Nephron (organoid): Measurements from ENCODE around the gene ZNFX1.

Experiments
- H3K27ac Mint-ChIP-seq, 3 experiments: 2 replicates each; pipeline ENCODE4 v1.8.0; 2020; ENCODE audit warnings: mixed read lengths in 3 of 3, mild to moderate bottlenecking in 2 of 3, moderate library complexity in 1 of 3
- H3K27me3 Mint-ChIP-seq: 2 replicates; pipeline ENCODE4 v1.8.0; 2021; ENCODE audit warnings: low read depth, mild to moderate bottlenecking, moderate library complexity, mixed read lengths
- H3K36me3 Mint-ChIP-seq: 2 replicates; pipeline ENCODE4 v1.8.0; 2020; ENCODE audit warnings: low read depth, mixed read lengths
- H3K4me1 Mint-ChIP-seq: 2 replicates; pipeline ENCODE4 v1.8.0; 2020; ENCODE audit warnings: mixed read lengths
- H3K4me3 Mint-ChIP-seq, 3 experiments: 2 replicates each; pipeline ENCODE4 v1.8.0; 2020; ENCODE audit warnings: mild to moderate bottlenecking in 3 of 3, mixed read lengths in 3 of 3, moderate library complexity in 2 of 3
- H3K9me3 Mint-ChIP-seq: 2 replicates; pipeline ENCODE4 v1.8.0; 2020; ENCODE audit warnings: mixed read lengths
- CTCF ChIP-seq, 3 experiments: fragments of 200-600 bp; sonication (generic); IDR thresholded peaks; one replicate each; pipeline ENCODE4 v1.5.0; 2021; ENCODE audit warnings: antibody characterized with exemption in 3 of 3; ENCODE audit not compliant: unreplicated experiment in 3 of 3

The ZNFX1 gene

DNA sequence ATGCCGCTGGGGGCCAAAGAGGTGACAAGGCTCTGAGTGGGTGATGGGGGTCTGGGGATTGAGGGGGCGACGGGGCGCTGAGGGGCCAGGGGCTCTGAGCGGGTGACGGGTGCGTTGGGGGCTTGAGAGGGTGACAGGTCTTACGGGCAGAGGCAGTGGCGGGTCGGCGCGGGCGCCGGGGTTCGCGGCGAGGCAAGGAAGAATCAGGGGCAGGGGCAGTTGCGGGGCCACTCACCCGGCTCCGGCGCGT lies 146 bp downstream of the ZNFX1 start:
- peaks cover 39% of the 10 kb centered on the region for H3K4me1 Mint-ChIP-seq
- peak overlapping the region; percentile 86 to 94 (median 94) for H3K27ac Mint-ChIP-seq
- TF ChIP-seq CTCF (IDR thresholded peaks at IDR 0.05; ENCODE audit: unreplicated experiment in 3 of 3): no peak
- H3K36me3 Mint-ChIP-seq: peaks cover 60% of the 10 kb centered on the region
- H3K27me3 Mint-ChIP-seq: peaks cover 4% of the 10 kb centered on the region
- peak overlapping the region; percentile 87 to 93 (median 91) for H3K4me3 Mint-ChIP-seq
- peaks cover 31% of the 10 kb centered on the region for H3K9me3 Mint-ChIP-seq

DNA sequence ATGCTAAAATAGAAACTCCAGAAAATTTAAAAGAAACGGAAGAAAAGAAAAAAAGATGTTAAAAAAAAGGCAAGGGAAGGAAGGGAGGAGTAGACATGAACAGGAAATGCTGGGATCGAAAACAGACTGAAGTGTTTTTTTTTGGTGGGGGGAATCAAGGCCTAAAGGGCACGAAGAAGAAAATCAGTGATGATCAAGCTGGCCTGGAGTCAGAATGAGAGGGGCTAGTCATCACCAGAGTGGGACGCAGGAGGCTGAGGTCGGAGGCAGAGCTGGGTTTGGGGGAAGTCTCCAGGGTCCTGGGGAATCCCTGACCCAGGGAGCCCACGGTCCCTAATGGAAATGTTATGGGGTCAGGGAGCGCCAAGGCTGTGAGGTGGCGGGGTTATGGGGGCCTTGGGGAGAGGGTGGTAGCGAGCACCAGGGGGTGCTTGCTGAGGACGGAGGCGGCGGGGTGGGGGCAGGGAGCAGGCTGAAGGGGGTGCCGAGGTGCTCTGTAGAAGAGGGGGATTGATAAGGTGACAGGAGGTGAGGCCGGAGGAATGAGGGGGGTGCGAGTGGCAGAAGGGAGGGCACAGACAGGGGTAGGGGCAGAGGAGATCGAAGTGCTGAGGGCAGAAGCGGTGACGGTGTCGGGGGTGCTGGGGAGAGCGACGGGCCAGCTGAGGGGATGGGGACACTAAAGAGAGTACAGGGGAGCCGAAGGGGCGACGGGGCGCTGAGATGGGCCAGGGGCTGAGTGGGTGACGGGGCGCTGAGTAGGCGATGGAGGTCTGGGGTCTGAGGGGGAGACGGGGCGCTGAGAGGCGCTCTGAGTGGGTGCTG lies 684 bp downstream of the ZNFX1 start:
- Mint-ChIP-seq H3K27me3 (peaks cover 4% of the 10 kb centered on the region), H3K9me3 (peaks cover 27% of the 10 kb centered on the region), H3K4me3 (peak overlapping the region; percentile 87 to 93 (median 91)), H3K36me3 (peaks cover 60% of the 10 kb centered on the region), H3K27ac (peak overlapping the region; percentile 86 to 94 (median 94)), H3K4me1 (peaks cover 33% of the 10 kb centered on the region)
- TF ChIP-seq CTCF (IDR thresholded peaks at IDR 0.05; ENCODE audit: unreplicated experiment in 3 of 3): no peak

DNA sequence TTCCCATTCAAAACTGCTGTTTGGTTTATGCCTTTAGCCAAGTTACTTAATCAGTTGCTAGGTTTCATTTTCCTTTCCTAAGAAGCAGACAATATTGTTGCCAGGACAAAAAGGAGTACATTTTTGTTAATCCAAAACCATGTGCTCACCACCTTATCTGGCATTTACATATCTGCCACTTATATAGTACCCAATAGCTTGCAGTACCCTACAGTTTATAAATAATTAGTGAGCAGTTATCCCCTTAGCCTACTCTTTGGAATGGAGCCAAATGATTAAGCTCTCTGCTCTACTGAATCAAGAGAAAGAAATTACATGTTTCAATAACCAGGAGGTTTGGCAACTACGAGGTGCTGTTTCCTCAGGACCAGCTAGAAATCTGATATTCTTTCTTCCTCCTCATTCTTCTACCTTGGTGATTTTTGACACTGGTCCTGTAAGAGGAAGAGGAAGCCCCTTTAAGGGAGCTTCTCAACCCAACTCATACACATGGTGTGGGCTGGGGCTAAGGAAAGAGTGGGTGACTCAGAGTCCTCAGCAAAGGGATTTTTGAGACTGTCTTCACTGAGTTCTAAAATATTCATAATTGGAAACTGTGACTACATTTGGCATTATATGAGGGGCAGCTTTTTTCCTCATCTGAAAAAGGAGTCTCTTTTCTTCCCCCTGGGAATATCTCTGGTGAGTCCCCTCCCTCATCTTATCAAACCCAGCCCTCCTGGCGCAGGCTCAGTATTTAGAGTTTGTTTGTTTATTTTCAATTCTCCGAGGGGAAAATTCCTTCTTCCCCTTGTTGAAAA lies 1.5 kb downstream of the ZNFX1 start:
- TF ChIP-seq CTCF (IDR thresholded peaks at IDR 0.05; ENCODE audit: unreplicated experiment in 3 of 3): no peak
- Mint-ChIP-seq H3K4me3 (peak overlapping the region; percentile 87 to 93 (median 91)), H3K27me3 (peaks cover 4% of the 10 kb centered on the region), H3K4me1 (peaks cover 25% of the 10 kb centered on the region), H3K36me3 (peaks cover 58% of the 10 kb centered on the region), H3K27ac (peak overlapping the region; percentile 86 to 94 (median 94)), H3K9me3 (peaks cover 19% of the 10 kb centered on the region)

- Mint-ChIP-seq H3K27me3 (peaks cover 4% of the 10 kb centered on the region), H3K4me1 (peaks cover 21% of the 10 kb centered on the region), H3K27ac (peak overlapping the region in 1 of 3 experiments; percentile 7), H3K9me3 (peaks cover 11% of the 10 kb centered on the region), H3K4me3 (peak overlapping the region in 2 of 3 experiments; percentile 23 to 60), H3K36me3 (peaks cover 58% of the 10 kb centered on the region)
- TF ChIP-seq CTCF (IDR thresholded peaks at IDR 0.05; ENCODE audit: unreplicated experiment in 3 of 3): no peak
Observed at GRCh38 chr20:49275636-49276035, 2.2 kb downstream of the ZNFX1 start.

DNA sequence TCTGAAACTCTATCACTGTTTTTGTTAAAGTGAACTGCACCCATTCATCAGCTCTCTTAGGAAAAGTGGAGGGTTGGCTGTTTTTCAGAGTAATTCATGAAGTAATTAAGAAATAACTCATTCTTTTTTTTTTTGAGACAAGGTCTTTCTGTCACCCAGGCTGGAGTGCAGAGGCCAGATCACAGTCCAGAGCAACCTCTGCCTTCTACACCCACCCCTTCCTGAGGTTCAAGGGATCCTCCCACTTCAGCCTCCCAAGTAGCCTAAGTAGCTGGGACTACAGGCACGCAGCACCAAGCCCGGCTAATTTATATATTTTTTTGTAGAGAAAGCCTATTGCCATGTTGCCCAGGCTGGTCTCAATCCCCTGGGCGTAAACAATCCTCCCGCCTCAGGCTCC lies 2.6 kb downstream of the ZNFX1 start:
- Mint-ChIP-seq H3K27ac (no peak overlapping the region), H3K4me3 (peak overlapping the region in 1 of 3 experiments; percentile 23), H3K4me1 (peaks cover 21% of the 10 kb centered on the region), H3K9me3 (peaks cover 9% of the 10 kb centered on the region), H3K36me3 (peaks cover 58% of the 10 kb centered on the region), H3K27me3 (peaks cover 4% of the 10 kb centered on the region)
- no peak for TF ChIP-seq CTCF (IDR thresholded peaks at IDR 0.05; ENCODE audit: unreplicated experiment in 3 of 3)
